ENCODE results near the gene MRPL52. TPM values are rescaled to one million over a fixed set of nuclear protein-coding genes. Genes with fewer than 3 reads are reported as not detected.

The MRPL52 gene
- total and polyA plus RNA-seq, 2 of the 13 experiments (the other 11 are each of a cell fraction or from before 2014, with no cell fraction given) = 118 to 329 TPM

DNA sequence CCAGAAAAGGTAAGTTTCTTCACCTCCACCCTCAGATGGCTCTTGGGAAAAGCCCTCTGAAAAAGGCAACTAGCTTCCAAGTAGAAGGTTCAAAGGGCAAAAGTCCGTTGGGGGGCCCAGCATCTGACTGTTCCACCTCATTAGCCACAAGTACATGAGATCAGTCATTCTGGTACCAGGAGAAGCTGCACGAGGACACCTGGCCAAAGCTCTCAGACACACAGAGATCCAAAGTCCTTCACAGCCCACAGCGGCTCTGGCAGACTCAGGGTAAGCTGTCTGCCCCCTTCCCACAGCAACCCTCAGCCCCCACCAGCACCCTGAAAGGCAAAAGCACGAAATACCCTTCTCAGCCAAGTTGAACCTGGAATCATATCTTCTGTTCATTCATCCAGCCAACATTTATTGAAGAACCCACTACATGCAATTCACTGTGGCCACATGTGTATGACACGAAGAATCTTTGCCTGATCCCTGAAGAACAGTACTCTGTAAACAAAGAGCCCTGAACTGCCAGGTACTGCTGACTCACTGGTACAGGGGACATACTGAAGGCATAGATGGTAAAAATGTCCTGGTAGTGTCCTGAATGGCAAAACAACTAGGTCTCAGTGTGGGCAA, 33.5 kb upstream of the MRPL52 start (continued):
- TF ChIP-seq, protein P1, sequence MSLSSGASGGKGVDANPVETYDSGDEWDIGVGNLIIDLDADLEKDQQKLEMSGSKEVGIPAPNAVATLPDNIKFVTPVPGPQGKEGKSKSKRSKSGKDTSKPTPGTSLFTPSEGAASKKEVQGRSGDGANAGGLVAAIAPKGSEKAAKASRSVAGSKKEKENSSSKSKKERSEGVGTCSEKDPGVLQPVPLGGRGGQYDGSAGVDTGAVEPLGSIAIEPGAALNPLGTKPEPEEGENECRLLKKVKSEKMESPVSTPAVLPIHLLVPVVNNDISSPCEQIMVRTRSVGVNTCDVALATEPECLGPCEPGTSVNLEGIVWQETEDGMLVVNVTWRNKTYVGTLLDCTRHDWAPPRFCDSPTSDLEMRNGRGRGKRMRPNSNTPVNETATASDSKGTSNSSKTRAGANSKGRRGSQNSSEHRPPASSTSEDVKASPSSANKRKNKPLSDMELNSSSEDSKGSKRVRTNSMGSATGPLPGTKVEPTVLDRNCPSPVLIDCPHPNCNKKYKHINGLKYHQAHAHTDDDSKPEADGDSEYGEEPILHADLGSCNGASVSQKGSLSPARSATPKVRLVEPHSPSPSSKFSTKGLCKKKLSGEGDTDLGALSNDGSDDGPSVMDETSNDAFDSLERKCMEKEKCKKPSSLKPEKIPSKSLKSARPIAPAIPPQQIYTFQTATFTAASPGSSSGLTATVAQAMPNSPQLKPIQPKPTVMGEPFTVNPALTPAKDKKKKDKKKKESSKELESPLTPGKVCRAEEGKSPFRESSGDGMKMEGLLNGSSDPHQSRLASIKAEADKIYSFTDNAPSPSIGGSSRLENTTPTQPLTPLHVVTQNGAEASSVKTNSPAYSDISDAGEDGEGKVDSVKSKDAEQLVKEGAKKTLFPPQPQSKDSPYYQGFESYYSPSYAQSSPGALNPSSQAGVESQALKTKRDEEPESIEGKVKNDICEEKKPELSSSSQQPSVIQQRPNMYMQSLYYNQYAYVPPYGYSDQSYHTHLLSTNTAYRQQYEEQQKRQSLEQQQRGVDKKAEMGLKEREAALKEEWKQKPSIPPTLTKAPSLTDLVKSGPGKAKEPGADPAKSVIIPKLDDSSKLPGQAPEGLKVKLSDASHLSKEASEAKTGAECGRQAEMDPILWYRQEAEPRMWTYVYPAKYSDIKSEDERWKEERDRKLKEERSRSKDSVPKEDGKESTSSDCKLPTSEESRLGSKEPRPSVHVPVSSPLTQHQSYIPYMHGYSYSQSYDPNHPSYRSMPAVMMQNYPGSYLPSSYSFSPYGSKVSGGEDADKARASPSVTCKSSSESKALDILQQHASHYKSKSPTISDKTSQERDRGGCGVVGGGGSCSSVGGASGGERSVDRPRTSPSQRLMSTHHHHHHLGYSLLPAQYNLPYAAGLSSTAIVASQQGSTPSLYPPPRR (CRISPR knock-in tag; IDR thresholded peaks at IDR 0.05; ENCODE audit: borderline replicate concordance) = no peak
- TF ChIP-seq ZNF10 (CRISPR knock-in tag; IDR thresholded peaks at IDR 0.05; ENCODE audit: borderline replicate concordance, low read depth) (no peak), ZNF598 (CRISPR knock-in tag; IDR thresholded peaks at IDR 0.05; ENCODE audit: borderline replicate concordance) (no peak), NFKBIZ (CRISPR knock-in tag; IDR thresholded peaks at IDR 0.05) (no peak), MATR3 (CRISPR knock-in tag; IDR thresholded peaks at IDR 0.05) (no peak), NCOA1 (CRISPR knock-in tag; IDR thresholded peaks at IDR 0.05) (no peak), PAX8 (CRISPR knock-in tag; IDR thresholded peaks at IDR 0.05; ENCODE audit: borderline replicate concordance) (no peak), CREM (IDR thresholded peaks at IDR 0.05) (no peak; the same call in 1 of the 2 replicates), CREM (CRISPR knock-in tag; IDR thresholded peaks at IDR 0.05) (no peak), ZNF251 (CRISPR knock-in tag; IDR thresholded peaks at IDR 0.05) (no peak), ARNTL (CRISPR knock-in tag; IDR thresholded peaks at IDR 0.05) (no peak), ZNF781 (CRISPR knock-in tag; IDR thresholded peaks at IDR 0.05; ENCODE audit: borderline replicate concordance, not compliant biosample characterization) (no peak), TAF1 (CRISPR knock-in tag; IDR thresholded peaks at IDR 0.05) (no peak), ZSCAN12 (CRISPR knock-in tag; IDR thresholded peaks at IDR 0.05) (no peak), ZSCAN20 (CRISPR knock-in tag; IDR thresholded peaks at IDR 0.05; ENCODE audit: borderline replicate concordance) (no peak), SATB2 (CRISPR knock-in tag; IDR thresholded peaks at IDR 0.05) (no peak), ZNF619 (CRISPR knock-in tag; IDR thresholded peaks at IDR 0.05) (no peak), MTF1 (CRISPR knock-in tag; IDR thresholded peaks at IDR 0.05) (no peak)
- TF ChIP-seq, protein P2, sequence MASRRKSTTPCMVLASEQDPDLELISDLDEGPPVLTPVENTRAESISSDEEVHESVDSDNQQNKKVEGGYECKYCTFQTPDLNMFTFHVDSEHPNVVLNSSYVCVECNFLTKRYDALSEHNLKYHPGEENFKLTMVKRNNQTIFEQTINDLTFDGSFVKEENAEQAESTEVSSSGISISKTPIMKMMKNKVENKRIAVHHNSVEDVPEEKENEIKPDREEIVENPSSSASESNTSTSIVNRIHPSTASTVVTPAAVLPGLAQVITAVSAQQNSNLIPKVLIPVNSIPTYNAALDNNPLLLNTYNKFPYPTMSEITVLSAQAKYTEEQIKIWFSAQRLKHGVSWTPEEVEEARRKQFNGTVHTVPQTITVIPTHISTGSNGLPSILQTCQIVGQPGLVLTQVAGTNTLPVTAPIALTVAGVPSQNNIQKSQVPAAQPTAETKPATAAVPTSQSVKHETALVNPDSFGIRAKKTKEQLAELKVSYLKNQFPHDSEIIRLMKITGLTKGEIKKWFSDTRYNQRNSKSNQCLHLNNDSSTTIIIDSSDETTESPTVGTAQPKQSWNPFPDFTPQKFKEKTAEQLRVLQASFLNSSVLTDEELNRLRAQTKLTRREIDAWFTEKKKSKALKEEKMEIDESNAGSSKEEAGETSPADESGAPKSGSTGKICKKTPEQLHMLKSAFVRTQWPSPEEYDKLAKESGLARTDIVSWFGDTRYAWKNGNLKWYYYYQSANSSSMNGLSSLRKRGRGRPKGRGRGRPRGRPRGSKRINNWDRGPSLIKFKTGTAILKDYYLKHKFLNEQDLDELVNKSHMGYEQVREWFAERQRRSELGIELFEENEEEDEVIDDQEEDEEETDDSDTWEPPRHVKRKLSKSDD (CRISPR knock-in tag; IDR thresholded peaks at IDR 0.05; ENCODE audit: low read depth) = no peak
- TF ChIP-seq, protein P3, sequence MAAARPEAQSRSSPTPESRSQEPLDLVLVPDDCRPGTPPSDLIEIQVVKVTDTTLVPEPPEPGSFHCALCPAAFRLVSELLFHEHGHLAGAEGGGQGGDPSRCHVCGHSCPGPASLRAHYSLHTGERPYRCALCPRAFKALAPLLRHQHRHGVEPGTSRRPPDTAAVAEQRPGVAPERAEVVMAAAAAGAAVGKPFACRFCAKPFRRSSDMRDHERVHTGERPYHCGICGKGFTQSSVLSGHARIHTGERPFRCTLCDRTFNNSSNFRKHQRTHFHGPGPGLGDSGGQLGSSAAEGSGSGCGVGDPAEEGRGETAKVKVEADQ (CRISPR knock-in tag; IDR thresholded peaks at IDR 0.05; ENCODE audit: borderline replicate concordance) = no peak
- TF ChIP-seq, protein P4, sequence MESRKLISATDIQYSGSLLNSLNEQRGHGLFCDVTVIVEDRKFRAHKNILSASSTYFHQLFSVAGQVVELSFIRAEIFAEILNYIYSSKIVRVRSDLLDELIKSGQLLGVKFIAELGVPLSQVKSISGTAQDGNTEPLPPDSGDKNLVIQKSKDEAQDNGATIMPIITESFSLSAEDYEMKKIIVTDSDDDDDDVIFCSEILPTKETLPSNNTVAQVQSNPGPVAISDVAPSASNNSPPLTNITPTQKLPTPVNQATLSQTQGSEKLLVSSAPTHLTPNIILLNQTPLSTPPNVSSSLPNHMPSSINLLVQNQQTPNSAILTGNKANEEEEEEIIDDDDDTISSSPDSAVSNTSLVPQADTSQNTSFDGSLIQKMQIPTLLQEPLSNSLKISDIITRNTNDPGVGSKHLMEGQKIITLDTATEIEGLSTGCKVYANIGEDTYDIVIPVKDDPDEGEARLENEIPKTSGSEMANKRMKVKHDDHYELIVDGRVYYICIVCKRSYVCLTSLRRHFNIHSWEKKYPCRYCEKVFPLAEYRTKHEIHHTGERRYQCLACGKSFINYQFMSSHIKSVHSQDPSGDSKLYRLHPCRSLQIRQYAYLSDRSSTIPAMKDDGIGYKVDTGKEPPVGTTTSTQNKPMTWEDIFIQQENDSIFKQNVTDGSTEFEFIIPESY (CRISPR knock-in tag; IDR thresholded peaks at IDR 0.05) = no peak

Data from HepG2 (cell line).